Measurements from ENCODE around the gene MT4. TPM values are rescaled to one million over a fixed set of nuclear protein-coding genes. Genes with fewer than 3 reads are reported as not detected.
A peak's percentile ranks its signal among the peaks of the same experiment; 100 is the strongest.

The MT4 gene
- total and polyA plus RNA-seq, 9 donors = not detected

DNA sequence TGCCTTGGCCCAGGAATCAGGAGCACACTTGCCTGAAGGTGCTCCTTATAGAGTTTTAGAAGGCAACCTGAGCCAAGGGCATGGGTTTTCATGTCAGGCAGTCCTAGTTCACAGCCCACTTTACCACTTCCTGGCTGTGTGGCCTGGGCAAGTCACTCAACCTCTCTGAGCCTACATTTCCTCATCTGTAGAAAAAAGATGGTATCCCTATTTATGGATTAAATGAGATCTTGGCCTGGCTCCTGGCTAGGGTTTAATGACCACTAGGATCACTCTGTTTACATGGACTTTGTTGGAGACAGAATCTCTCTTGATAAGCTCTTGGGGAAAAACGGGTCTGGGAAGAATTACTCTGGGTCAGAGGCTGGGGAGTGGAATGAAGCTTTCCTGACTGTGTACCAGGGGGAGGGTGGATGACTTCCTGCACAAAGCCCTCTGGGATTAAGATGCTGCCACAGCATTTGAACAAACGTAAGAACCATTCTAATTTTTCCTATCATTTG is 45.8 kb downstream of the MT4 start:
- peak overlapping the region; percentile 43 to 49 for H3K27ac ChIP-seq
- no peaks in the 10 kb centered on the region for H3K27me3 ChIP-seq
- 24 to 37% (median 30%) methylated on average over 2 of the region's 2 CpGs for WGBS, 3 donors
- peaks cover 27% of the 10 kb centered on the region for H3K4me1 ChIP-seq (ENCODE audit: insufficient read depth)
- H3K9me3 ChIP-seq = no peaks in the 10 kb centered on the region
- intact Hi-C loops (cut with DNase I) = no loop called here
- no peak for DNase-seq
- no peaks in the 10 kb centered on the region for H3K36me3 ChIP-seq
- no peak for TF ChIP-seq EP300 (IDR thresholded peaks at IDR 0.05)
- TF ChIP-seq, protein P1, sequence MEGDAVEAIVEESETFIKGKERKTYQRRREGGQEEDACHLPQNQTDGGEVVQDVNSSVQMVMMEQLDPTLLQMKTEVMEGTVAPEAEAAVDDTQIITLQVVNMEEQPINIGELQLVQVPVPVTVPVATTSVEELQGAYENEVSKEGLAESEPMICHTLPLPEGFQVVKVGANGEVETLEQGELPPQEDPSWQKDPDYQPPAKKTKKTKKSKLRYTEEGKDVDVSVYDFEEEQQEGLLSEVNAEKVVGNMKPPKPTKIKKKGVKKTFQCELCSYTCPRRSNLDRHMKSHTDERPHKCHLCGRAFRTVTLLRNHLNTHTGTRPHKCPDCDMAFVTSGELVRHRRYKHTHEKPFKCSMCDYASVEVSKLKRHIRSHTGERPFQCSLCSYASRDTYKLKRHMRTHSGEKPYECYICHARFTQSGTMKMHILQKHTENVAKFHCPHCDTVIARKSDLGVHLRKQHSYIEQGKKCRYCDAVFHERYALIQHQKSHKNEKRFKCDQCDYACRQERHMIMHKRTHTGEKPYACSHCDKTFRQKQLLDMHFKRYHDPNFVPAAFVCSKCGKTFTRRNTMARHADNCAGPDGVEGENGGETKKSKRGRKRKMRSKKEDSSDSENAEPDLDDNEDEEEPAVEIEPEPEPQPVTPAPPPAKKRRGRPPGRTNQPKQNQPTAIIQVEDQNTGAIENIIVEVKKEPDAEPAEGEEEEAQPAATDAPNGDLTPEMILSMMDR (IDR thresholded peaks at IDR 0.05) = no peak
- no peak for TF ChIP-seq POLR2A (IDR thresholded peaks at IDR 0.05)
- peak overlapping the region; percentile 76 for H3K4me3 ChIP-seq

- TF ChIP-seq POLR2A (IDR thresholded peaks at IDR 0.05) (no peak), EP300 (IDR thresholded peaks at IDR 0.05) (peak; percentile 81)
- H3K9me3 ChIP-seq = no peaks in the 10 kb centered on the region
- 78 to 83% (median 80%) methylated on average over 2 of the region's 2 CpGs for WGBS, 3 donors
- H3K27ac ChIP-seq = no peak overlapping the region
- no peak overlapping the region for H3K4me3 ChIP-seq
- DNase-seq = peak in 1 of 5 donors; percentile 52
- peaks cover 24% of the 10 kb centered on the region for H3K4me1 ChIP-seq (ENCODE audit: insufficient read depth)
- no peaks in the 10 kb centered on the region for H3K36me3 ChIP-seq
- intact Hi-C loops (cut with DNase I) = no loop called here
- H3K27me3 ChIP-seq = no peaks in the 10 kb centered on the region
These were observed 46.5 kb downstream of the MT4 start for GRCh38 chr16:56611281-56611833.

GRCh38 chr16:56613706-56614105 is 48.8 kb downstream of the MT4 start:
- H3K9me3 ChIP-seq = no peaks in the 10 kb centered on the region
- H3K4me1 ChIP-seq (ENCODE audit: insufficient read depth) = peaks cover 16% of the 10 kb centered on the region
- H3K27me3 ChIP-seq = no peaks in the 10 kb centered on the region
- TF ChIP-seq, protein P1 (IDR thresholded peaks at IDR 0.05) = no peak
- TF ChIP-seq EP300 (IDR thresholded peaks at IDR 0.05) (no peak), POLR2A (IDR thresholded peaks at IDR 0.05) (no peak)
- H3K36me3 ChIP-seq = no peaks in the 10 kb centered on the region
- intact Hi-C loops (cut with DNase I) = no loop called here
- H3K4me3 ChIP-seq = no peak overlapping the region
- no peak for DNase-seq
- no peak overlapping the region for H3K27ac ChIP-seq

GRCh38 chr16:56614549-56614991 is 49.7 kb downstream of the MT4 start:
- DNase-seq = no peak
- intact Hi-C loops (cut with DNase I) = no loop called here

DNA sequence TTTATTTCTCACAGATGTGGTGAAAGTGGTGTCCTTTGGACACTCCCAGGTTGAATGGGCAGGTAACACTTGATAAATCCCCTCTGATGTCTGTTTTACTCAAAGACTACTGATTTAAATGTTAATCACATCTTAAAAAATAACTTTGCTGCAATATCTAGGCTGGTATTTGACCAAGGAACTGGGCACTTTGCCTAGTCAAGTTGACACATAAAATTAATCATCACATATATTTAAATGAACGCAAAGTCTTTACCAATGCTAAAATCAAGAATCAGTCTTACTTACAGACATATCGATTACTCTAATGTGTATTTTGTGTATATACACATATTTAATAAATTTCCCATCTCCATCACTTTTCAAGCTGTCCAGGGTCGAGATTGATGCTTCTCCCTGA is 50.5 kb downstream of the MT4 start:
- Histone ChIP-seq H3K27me3 (no peaks in the 10 kb centered on the region), H3K4me1 (ENCODE audit: insufficient read depth) (peaks cover 11% of the 10 kb centered on the region), H3K4me3 (no peak overlapping the region), H3K27ac (no peak overlapping the region), H3K36me3 (no peaks in the 10 kb centered on the region), H3K9me3 (no peaks in the 10 kb centered on the region)
- WGBS, 3 donors = 92 to 93% (median 93%) methylated on average over 3 of the region's 3 CpGs
- TF ChIP-seq EP300 (IDR thresholded peaks at IDR 0.05) (no peak), POLR2A (IDR thresholded peaks at IDR 0.05) (no peak)
- TF ChIP-seq, protein P1 (IDR thresholded peaks at IDR 0.05) = no peak
- intact Hi-C loops (cut with DNase I) = no loop called here
- no peak for DNase-seq

More at GRCh38 chr16:56614549-56614991, 49.7 kb downstream of the MT4 start:
- Histone ChIP-seq H3K4me3 (no peak overlapping the region), H3K9me3 (no peaks in the 10 kb centered on the region), H3K4me1 (ENCODE audit: insufficient read depth) (peaks cover 16% of the 10 kb centered on the region), H3K36me3 (no peaks in the 10 kb centered on the region), H3K27ac (no peak overlapping the region), H3K27me3 (no peaks in the 10 kb centered on the region)
- TF ChIP-seq, protein P1 (IDR thresholded peaks at IDR 0.05) = no peak
- no peak for TF ChIP-seq POLR2A (IDR thresholded peaks at IDR 0.05)
- no peak for TF ChIP-seq EP300 (IDR thresholded peaks at IDR 0.05)

All from ovary (tissue), 9 donors.